Ureter (tissue), 1 donor: ENCODE results near the gene HMBS. TPM values are rescaled to one million over a fixed set of nuclear protein-coding genes. Genes with fewer than 3 reads are reported as not detected.
"Not testable (repeated sequence)": the region's sequence is repeated elsewhere in the genome, so short reads cannot be mapped to it uniquely, and the experiment has no call there.

Experiments
- DNase-seq: peaks from one replicate; pipeline ENCODE4 v3.0.0-alpha.2; 2020; ENCODE audit warnings: low spot score
- total RNA-seq: library from RNA; stranded (reverse); gene quantifications from one replicate; pipeline ENCODE4 v1.2.4, GENCODE V29; 2023
- donor health status: DM: yes; HTN: yes; CAD: no.

HMBS gene
- total RNA-seq, 1 donor from 2014 or later, result 26.4 TPM

DNA sequence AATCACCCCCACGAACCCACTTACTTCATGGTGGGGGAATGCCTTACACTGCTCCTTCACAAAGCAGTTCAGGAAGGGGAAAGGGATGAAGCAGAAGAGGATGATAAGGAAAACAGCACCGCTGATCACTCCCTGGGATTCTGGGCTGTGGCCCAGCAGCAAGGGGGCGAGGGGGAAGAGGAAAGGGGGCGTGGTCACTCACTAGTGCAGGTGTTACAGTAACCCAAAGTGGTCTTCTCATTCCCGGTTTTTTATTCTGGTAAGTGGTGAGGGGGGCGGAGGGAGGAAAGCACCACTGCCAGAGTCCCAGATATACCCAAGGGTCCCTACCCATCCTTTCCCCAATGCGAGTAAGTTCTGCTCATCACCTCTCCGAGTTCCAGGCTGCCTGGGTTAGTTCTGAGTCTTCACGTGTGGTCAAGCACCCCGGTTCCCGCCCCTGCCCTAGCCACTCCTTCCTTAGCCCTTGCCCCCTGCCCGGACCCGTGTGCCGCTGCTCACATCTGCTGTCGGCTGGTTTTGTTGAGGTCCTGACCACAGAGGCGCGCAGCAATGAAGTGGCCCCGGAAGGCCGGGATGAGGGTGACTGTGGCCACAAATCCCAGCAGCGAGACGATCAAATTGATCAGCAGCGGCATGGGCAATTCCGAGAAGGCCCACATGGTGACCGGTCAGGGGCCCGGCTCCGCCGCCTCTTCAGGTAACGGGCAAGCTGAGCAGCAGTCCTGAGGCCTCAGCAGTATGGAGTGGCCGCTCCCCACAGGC lies 16.5 kb downstream of the HMBS start:
- DNase-seq, result no peak

DNA sequence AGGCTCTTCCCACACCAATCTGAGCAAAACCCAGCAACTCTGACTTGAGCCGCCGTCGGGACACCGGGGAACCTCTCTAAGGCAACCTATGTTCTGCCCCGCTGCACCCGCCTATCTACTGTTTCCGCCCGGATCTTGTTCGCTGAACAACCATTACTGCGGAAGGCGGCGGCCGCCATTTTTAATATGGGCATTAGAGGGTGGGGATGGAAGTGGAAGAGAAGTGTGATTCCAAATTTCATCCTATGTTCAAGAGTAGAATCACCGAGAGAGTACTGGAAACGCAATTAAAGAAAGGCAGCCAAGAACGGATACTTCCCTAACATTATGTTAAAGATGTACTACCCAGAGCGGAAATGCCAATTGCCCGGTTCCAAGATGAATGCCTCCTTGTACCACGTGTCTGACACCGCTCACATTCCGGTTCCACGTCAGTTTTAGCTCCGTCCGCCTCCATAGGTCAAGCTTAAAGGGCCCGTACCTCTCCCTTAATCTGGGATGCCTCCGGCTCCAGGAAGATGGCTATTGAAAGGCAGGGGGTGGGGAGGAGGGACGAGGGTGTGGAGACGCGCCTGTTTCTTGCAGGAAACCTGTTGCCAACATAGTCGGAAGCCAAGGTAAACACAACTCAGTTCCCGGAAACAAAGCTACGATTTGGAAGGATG lies 17.2 kb downstream of the HMBS start, which contains the start of gene DPAGT1:
TSS of gene DPAGT1 (minus strand) at position 95 of the 665 bp plus-strand sequence. CDS start 198 bp downstream, outside the sequence.
- DNase-seq, result peak; percentile 93

- not testable (repeated sequence) for DNase-seq
Observed at GRCh38 chr11:119103161-119103664, 18.5 kb downstream of the HMBS start.

DNA sequence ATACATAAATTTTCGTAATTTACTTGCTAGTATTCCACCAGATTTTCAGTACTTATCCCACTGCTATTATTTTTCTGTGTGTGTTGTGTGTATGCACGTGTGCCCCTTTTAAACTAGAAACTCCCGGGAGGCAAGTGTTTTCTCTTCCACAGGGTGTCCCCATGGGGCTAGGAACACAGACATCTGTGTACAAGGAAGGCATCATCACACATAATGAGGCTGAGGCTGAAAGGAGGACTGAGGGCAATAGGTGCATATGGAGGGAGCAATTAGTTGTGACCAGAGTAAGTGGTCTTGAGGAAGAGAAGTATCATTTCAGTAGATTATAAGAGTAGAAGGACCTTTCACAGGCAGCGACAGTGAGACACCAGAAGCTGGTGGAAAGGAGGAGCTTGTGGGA lies 19.1 kb downstream of the HMBS start:
- DNase-seq, result no peak

- DNase-seq, result peak; percentile 90
Observed at GRCh38 chr11:119106564-119107537, 22.2 kb downstream of the HMBS start, which contains the start of gene C2CD2L. Gene C2CD2L (plus strand): TSS chr11:119107344. CDS start chr11:119107742, 398 bp downstream.

- no peak for DNase-seq
Observed at GRCh38 chr11:119107538-119108145, 23.0 kb downstream of the HMBS start.

DNA sequence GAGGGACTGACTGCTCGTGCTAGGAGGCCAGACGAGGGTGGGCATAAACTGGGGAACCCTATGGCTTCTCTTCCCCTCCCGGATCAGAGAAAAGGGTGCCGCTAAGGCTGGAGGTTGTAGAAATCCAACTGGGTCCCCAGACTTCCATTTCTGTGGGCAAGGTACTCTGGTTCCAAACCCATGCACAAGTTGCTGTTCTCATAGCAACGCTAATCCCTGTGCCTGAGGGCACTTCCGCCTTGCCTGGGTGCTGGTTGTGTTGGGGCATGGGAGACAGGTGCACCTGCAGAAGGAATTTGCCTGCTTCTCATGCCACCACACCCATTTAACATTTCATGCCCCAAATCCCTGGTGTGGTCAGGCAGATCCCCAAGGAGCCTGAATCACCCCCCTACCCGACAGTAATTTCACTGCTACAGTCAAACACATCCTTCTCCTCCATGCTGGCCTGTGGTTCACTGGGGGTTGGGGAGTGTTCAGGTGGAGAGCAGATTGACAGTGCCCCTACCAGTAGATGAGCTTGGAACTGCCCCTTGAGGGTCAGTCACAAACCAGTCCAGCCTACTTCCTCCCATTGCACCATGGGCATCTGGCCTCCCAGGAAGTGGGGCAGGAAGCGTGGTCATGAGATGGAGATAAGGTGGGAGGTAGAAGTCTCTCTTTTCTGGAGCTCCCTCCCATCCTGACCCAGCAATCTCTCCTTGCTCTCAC lies 23.6 kb downstream of the HMBS start:
- DNase-seq, result peak; percentile 70

DNA sequence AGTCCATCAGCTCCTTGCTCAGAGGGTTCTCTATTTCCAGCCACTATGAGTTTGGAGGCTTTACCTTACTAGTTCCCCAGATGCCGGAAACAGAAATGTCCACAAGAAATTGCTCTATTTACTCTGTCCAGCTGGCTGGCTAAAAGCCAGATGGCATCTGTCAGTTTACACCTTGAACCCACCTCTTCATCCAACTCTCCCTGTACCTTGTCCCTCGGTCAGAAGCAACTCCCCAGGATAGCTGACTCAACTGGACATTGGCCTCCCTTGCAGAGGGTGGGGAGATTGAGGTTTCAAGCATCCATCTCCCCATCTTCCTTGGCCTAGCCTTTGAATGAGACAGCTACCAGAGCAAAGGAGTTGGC lies 24.2 kb downstream of the HMBS start:
- no peak for DNase-seq

GRCh38 chr11:119109843-119110242 lies 25.2 kb downstream of the HMBS start:
- no peak for DNase-seq

- DNase-seq, result no peak
Observed at GRCh38 chr11:119110439-119110838, 25.8 kb downstream of the HMBS start.

DNA sequence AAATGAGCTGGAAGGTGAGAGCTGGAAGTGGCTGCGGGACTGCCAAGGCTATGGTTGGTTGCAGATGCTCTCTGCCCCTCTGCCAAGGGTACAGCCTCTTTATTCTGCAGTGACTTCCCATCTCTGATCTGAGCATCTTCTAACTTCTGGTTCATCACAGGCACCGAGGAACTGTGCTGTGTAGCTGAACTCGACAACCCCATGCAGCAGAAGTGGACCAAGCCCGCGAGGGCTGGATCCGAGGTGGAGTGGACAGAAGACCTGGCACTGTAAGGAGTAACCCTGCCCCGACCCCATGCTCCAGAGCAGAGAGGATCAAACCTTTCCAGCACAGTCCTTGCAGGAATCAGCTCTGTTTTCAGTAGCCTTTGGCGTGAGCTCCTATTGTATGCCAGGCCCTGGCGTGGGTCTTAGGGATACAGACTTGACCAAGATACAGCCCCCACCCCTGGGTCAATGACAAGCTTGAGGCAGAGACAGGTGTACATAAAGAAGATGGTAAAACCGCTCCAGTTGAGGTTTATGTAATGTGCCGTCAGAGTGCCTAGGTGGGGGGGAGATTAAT lies 26.8 kb downstream of the HMBS start:
- DNase-seq, result no peak

- no peak for DNase-seq
Observed at GRCh38 chr11:119112314-119113020, 27.8 kb downstream of the HMBS start.

DNA sequence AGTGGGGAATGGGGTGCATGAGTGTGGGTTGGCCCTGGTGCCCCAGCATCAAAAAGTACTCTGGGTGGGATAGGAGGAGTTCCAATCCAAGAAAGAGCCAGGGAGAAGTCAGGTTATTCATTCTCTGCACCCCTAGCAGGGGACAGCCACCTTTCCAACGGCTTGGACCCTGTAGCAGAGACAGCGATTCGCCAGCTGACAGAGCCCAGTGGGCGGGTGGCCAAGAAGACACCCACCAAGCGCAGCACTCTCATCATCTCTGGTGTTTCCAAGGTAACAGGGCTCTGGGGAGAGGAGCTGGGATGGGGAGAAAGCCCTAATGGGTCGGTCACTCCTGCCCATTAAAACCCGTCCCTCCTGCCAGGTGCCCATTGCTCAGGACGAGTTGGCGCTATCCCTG lies 29.0 kb downstream of the HMBS start:
- DNase-seq, result no peak

DNA sequence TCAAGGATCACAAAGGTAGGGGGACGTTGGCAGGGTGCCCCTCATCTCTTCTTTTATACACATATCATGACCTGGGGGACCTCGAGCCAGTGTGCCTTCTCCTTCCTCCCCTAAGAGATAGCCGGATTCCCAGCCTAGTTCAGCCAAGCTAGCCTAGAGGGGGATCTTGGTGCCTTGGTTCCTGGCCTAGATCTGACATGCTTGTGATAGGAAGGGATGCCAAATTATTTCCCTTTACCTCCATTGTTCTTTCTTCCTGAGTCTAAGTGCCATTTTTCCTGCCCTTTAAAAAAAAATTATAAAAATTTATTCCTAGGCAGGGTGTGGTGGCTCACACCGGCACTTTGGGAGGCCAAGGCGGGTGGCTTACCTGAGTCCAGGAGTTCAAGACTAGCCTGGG lies 29.7 kb downstream of the HMBS start:
- DNase-seq, result no peak

DNA sequence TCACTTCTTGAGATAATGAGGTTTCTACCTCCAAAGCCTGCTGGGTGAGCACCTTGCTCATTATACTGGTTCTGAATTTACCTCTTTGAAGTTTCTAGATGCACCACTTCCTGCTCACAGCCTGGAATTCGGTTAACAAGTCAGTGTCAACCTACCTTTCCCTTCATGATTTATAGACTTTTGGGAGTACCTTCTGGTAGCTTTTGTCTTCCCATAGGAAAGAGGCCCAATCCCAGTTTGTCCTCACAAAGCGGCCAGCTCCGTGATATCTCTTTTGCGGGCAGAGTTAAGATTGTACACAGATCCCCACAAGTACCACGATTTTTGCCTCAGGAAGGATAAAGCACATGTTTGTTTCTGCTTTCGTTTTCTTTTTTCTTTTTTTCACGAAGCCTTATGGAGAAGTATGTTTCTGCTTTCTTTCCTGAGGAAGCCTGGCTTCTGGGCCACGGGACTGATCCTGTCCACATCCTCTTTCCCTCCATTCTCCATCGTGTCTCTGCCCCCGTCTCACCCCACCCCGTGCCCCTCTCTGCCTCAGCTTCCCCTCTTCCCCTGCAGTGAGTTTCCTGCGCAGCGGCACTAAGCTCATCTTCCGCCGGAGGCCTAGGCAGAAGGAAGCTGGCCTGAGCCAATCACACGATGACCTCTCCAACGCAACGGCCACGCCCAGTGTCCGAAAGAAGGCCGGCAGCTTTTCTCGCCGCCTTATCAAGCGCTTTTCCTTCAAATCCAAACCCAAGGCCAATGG lies 31.0 kb downstream of the HMBS start:
- no peak for DNase-seq

DNA sequence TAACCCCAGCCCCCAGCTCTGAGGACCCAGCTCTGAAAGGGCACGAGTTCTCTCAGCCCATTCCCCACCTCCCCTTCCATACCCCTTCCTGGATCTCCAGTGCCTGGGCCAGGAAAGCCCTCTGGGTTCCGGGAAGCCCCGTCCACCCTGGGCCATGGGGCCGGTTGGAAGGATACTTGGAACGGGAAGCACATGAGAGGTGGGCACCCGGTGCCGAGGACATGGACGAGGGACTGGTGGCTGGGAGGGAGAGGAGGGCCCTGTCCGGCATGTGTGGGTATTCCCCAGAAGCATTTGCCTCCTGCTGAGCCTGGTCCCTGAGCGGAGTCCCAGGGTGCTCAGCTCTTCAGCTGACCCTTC lies 31.5 kb downstream of the HMBS start:
- no peak for DNase-seq

DNA sequence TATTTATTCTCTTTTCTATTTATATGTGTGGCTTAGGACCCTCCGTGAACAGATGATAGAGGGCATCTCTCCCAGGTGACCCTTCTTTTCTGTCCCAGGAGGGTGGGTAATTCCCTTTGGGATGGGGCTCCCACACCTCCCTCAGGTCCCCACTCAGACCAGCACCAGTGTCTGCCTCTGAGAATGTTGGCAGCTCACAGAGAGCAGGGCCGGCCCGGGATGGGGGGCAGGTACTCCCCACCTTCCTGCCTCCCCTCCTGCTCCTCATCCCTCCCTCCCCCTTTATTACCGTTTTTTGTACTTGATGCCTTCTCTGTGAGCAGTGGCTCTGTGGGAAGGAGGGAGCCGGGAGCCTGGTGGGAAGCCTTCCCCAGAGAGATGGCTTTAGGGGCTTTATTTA lies 31.9 kb downstream of the HMBS start:
- no peak for DNase-seq

DNA sequence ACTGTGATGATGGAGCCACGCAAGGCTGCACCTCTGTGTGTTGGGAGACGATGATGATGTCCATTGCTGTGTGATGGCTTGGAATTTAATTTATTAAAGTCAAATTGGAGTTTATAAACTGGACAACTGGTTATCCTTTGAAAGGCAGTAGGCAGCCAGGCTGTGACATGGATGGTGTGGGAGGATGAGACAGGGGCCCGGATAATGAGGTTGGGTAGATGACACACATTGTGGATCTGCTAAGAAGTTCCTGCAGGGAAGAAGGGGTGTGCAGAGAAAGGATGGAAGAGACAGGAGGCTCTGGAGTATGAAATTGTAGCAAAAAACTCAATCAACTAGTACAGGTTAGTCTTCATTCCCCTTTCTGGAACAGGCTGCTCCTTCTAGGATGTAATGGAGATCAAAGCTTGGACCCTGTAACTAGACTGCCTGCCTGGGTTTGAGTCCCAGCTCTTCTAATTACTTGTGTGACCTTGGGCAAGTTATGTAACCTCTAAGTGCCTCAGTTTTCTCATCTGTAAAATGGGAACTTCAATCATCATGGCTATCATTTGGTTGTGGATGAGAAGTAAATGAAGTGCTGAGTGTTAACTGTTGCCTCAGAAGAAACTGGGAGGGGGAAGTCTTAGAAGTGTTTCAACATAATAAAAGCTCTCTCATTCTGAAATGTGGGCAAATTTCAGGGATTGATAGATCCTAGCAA lies 32.5 kb downstream of the HMBS start:
- DNase-seq, result no peak
